ENCODE measurements around the gene SERP2. TPM values are rescaled to one million over a fixed set of nuclear protein-coding genes. Genes with fewer than 3 reads are reported as not detected.

SERP2 gene
- total RNA-seq, 1 donor from 2014 or later = 1.8 TPM

DNA sequence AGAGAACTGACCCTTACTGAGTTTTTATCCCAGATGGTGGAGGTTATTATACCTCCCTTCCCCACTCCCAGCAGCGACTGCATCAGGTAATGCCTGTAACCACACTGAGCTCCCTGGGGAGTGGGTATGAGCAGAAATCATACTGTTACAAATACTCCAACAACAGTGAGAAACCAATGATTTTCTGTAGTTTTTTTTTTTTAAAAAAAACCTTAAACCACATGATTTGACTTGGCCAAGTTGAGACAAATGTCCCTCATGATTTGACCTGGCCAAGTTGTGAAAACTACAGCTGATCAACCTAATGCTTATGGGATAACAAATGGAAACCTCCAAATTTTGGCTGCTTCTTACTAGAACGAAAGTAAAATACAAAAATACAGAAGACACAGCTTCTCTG lies 33.1 kb upstream of the SERP2 start:
- Mint-ChIP-seq H3K9me3 (ENCODE audit: unreplicated experiment) (no peaks in the 10 kb centered on the region), H3K27me3 (ENCODE audit: unreplicated experiment) (peaks cover 5% of the 10 kb centered on the region), H3K4me3 (ENCODE audit: unreplicated experiment) (no peak overlapping the region), H3K36me3 (ENCODE audit: low read depth, unreplicated experiment) (no peaks in the 10 kb centered on the region), H3K4me1 (ENCODE audit: unreplicated experiment) (no peaks in the 10 kb centered on the region), H3K27ac (ENCODE audit: unreplicated experiment) (no peak overlapping the region)
- no peak for DNase-seq (ENCODE audit: low spot score)
- TF ChIP-seq, protein P1, sequence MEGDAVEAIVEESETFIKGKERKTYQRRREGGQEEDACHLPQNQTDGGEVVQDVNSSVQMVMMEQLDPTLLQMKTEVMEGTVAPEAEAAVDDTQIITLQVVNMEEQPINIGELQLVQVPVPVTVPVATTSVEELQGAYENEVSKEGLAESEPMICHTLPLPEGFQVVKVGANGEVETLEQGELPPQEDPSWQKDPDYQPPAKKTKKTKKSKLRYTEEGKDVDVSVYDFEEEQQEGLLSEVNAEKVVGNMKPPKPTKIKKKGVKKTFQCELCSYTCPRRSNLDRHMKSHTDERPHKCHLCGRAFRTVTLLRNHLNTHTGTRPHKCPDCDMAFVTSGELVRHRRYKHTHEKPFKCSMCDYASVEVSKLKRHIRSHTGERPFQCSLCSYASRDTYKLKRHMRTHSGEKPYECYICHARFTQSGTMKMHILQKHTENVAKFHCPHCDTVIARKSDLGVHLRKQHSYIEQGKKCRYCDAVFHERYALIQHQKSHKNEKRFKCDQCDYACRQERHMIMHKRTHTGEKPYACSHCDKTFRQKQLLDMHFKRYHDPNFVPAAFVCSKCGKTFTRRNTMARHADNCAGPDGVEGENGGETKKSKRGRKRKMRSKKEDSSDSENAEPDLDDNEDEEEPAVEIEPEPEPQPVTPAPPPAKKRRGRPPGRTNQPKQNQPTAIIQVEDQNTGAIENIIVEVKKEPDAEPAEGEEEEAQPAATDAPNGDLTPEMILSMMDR (IDR thresholded peaks at IDR 0.05; ENCODE audit: unreplicated experiment) = no peak

DNA sequence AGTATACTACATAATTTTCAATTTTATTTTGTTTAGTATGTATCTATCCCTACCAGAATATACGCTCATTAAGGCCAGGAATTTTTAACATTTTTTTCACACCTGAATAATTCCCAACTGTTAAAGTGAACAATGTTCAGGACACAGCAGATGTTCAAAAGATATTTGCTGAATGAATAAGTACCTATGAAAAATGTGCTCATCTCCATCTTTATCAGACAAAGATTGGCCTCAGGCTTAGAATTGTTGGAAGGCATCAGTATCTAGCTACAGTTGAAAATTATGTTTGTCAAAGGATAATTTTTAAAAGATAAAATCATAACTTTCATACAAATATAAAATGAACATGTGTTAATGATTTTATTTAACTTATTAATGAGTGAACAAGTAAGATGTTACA lies 30.9 kb upstream of the SERP2 start:
- Mint-ChIP-seq H3K4me3 (ENCODE audit: unreplicated experiment) (no peak overlapping the region), H3K27me3 (ENCODE audit: unreplicated experiment) (peaks cover 5% of the 10 kb centered on the region), H3K27ac (ENCODE audit: unreplicated experiment) (no peak overlapping the region), H3K36me3 (ENCODE audit: low read depth, unreplicated experiment) (no peaks in the 10 kb centered on the region), H3K4me1 (ENCODE audit: unreplicated experiment) (no peaks in the 10 kb centered on the region), H3K9me3 (ENCODE audit: unreplicated experiment) (no peaks in the 10 kb centered on the region)
- TF ChIP-seq, protein P1 (IDR thresholded peaks at IDR 0.05; ENCODE audit: unreplicated experiment) = no peak
- no peak for DNase-seq (ENCODE audit: low spot score)

DNA sequence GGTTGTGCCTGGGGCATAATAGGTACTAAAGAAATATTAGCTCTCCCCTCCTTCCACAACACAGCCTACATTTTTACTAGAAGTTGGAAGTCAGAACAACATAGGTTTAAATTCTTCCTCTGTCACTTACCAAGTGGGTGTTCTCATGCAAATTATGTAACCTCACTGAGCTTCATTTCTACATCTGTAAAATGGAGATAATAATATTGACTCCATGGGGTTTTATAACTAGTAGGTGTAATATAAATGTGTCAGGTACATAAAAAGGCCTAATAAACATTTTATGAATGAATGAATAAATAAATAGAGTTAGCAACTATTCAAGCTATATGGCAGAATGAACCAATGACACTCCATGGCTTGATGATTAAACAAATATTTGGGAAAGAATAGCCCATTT lies 27.1 kb upstream of the SERP2 start:
- no peaks in the 10 kb centered on the region for H3K4me1 Mint-ChIP-seq (ENCODE audit: unreplicated experiment)
- no peak for DNase-seq (ENCODE audit: low spot score)
- H3K9me3 Mint-ChIP-seq (ENCODE audit: unreplicated experiment) = no peaks in the 10 kb centered on the region
- no peak overlapping the region for H3K4me3 Mint-ChIP-seq (ENCODE audit: unreplicated experiment)
- H3K36me3 Mint-ChIP-seq (ENCODE audit: low read depth, unreplicated experiment) = no peaks in the 10 kb centered on the region
- H3K27me3 Mint-ChIP-seq (ENCODE audit: unreplicated experiment) = peaks cover 5% of the 10 kb centered on the region
- TF ChIP-seq, protein P1 (IDR thresholded peaks at IDR 0.05; ENCODE audit: unreplicated experiment) = no peak
- H3K27ac Mint-ChIP-seq (ENCODE audit: unreplicated experiment) = no peak overlapping the region

DNA sequence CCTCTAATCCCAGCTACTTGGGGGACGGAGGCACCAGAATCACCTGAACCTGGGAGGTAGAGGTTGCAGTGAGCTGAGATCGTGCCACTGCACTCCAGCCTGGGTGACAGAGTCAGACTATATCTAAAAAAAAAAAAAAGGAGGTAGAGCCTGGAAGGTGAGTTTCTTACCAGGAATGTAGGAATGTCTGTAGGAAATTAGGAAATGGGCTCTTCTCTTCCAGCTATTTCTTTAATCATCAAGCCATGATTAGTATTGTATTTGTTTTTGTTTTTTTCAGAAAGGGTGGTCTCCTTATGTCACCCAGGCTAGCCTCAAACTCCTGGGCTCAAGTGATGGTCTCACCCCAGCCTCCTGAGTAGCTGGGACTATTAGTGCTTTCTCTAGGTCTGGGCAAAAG lies 26.3 kb upstream of the SERP2 start:
- Mint-ChIP-seq H3K27me3 (ENCODE audit: unreplicated experiment) (peaks cover 5% of the 10 kb centered on the region), H3K4me3 (ENCODE audit: unreplicated experiment) (no peak overlapping the region), H3K36me3 (ENCODE audit: low read depth, unreplicated experiment) (no peaks in the 10 kb centered on the region), H3K4me1 (ENCODE audit: unreplicated experiment) (peaks cover 2% of the 10 kb centered on the region), H3K27ac (ENCODE audit: unreplicated experiment) (no peak overlapping the region), H3K9me3 (ENCODE audit: unreplicated experiment) (no peaks in the 10 kb centered on the region)
- DNase-seq (ENCODE audit: low spot score) = no peak
- TF ChIP-seq, protein P1 (IDR thresholded peaks at IDR 0.05; ENCODE audit: unreplicated experiment) = no peak

DNA sequence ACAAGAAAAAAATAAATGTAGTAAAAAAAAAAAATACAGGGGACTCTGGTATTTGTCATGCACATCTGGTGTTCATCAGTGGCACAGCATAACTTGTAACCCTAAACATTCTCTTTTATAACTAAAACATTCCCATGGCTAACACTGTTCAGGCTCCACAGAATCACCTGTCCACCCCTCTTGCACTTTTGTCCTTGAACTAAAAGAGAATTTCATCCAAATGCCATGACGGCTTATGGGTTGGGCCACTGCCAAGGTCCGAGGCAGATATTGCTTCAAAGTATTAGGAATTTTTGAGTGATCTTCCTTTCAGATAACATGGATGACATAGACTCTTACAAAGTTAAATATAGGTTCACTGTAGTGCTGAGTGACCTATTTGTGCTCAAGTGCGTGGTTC lies 25.7 kb upstream of the SERP2 start:
- no peak overlapping the region for H3K4me3 Mint-ChIP-seq (ENCODE audit: unreplicated experiment)
- no peak overlapping the region for H3K27ac Mint-ChIP-seq (ENCODE audit: unreplicated experiment)
- no peaks in the 10 kb centered on the region for H3K36me3 Mint-ChIP-seq (ENCODE audit: low read depth, unreplicated experiment)
- peaks cover 5% of the 10 kb centered on the region for H3K27me3 Mint-ChIP-seq (ENCODE audit: unreplicated experiment)
- TF ChIP-seq, protein P1 (IDR thresholded peaks at IDR 0.05; ENCODE audit: unreplicated experiment) = no peak
- H3K4me1 Mint-ChIP-seq (ENCODE audit: unreplicated experiment) = peaks cover 2% of the 10 kb centered on the region
- no peak for DNase-seq (ENCODE audit: low spot score)
- no peaks in the 10 kb centered on the region for H3K9me3 Mint-ChIP-seq (ENCODE audit: unreplicated experiment)

Data from endothelial cell (in vitro differentiated cells).